Measurements from ENCODE around the gene ATP2C2. TPM values are rescaled to one million over a fixed set of nuclear protein-coding genes. Genes with fewer than 3 reads are reported as not detected.

ATP2C2 gene
- total and polyA plus RNA-seq, 4 donors: 21.3 to 96.8 (median 37.5) TPM

DNA sequence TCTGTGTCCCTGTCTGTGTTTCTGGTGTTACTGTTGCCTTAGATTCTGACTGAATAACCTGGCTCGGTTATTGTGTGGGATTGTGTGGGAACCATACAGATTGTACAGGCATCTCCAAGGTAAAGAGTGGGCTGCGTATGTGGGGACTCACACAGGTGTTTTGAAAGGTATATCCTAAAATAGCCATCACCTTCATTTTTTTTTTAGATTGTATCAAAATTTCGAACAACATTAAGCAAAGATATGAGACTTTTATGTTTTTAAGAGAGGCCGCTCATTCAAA, 53.5 kb downstream of the ATP2C2 start:
- H3K27ac ChIP-seq (ENCODE audit: low read depth in 1 of 2, low read length in 1 of 2): no peak overlapping the region
- WGBS, 2 donors: 72 to 100% methylated on average over 4 of the region's 4 CpGs
- no peak overlapping the region for H3K9ac ChIP-seq (ENCODE audit: insufficient read depth in 1 of 2, low read length in 2 of 2)
- peaks cover 0 to 4% (median 0%) of the 10 kb centered on the region in 4 donors for H3K9me3 ChIP-seq (ENCODE audit: control insufficient read depth in 4 of 4, insufficient read depth in 3 of 4, low read length in 3 of 4)
- no peak overlapping the region for H3K4me3 ChIP-seq
- no peak for ATAC-seq (ENCODE audit: insufficient read depth, low FRiP score)
- no peaks in the 10 kb centered on the region for H3K4me1 ChIP-seq (ENCODE audit: control insufficient read depth in 5 of 5, insufficient read depth in 5 of 5, low read length in 5 of 5)
- TF ChIP-seq, protein P1, sequence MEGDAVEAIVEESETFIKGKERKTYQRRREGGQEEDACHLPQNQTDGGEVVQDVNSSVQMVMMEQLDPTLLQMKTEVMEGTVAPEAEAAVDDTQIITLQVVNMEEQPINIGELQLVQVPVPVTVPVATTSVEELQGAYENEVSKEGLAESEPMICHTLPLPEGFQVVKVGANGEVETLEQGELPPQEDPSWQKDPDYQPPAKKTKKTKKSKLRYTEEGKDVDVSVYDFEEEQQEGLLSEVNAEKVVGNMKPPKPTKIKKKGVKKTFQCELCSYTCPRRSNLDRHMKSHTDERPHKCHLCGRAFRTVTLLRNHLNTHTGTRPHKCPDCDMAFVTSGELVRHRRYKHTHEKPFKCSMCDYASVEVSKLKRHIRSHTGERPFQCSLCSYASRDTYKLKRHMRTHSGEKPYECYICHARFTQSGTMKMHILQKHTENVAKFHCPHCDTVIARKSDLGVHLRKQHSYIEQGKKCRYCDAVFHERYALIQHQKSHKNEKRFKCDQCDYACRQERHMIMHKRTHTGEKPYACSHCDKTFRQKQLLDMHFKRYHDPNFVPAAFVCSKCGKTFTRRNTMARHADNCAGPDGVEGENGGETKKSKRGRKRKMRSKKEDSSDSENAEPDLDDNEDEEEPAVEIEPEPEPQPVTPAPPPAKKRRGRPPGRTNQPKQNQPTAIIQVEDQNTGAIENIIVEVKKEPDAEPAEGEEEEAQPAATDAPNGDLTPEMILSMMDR (IDR thresholded peaks at IDR 0.05; ENCODE audit: control extremely low read depth, extremely low read depth): no peak
- H3K27me3 ChIP-seq (ENCODE audit: control insufficient read depth in 3 of 3, insufficient read depth in 3 of 3, low read length in 2 of 3): no peaks in the 10 kb centered on the region
- H3K36me3 ChIP-seq (ENCODE audit: control insufficient read depth in 4 of 4, insufficient read depth in 4 of 4, low read length in 4 of 4): peaks cover 0 to 4% (median 0%) of the 10 kb centered on the region in 4 donors
- DNase-seq: no peak

DNA sequence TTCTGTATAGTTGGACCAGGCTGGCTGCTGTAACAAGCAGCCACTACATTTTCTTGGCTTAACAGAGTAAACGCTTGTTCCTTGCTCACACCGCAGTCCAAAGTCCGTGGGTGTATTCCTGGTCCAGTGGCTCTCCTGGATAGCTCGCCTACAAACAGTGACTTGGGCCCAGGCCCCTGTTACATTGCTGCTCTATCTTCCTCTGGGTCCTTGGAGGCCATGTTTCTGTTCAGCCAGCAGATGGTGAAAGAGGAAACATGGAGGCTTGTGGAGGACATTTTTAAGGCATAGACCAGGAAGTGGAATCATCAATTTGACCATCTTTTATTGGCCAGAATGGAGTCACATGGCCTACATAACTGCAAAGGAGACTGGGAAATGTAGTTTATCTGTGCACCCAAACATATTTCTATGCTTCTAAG, 55.1 kb downstream of the ATP2C2 start:
- Histone ChIP-seq H3K4me3 (no peak overlapping the region), H3K9me3 (ENCODE audit: control insufficient read depth in 4 of 4, insufficient read depth in 3 of 4, low read length in 3 of 4) (peaks cover 0 to 4% (median 0%) of the 10 kb centered on the region in 4 donors), H3K36me3 (ENCODE audit: control insufficient read depth in 4 of 4, insufficient read depth in 4 of 4, low read length in 4 of 4) (peaks cover 0 to 4% (median 0%) of the 10 kb centered on the region in 4 donors), H3K4me1 (ENCODE audit: control insufficient read depth in 5 of 5, insufficient read depth in 5 of 5, low read length in 5 of 5) (no peaks in the 10 kb centered on the region), H3K27me3 (ENCODE audit: control insufficient read depth in 3 of 3, insufficient read depth in 3 of 3, low read length in 2 of 3) (no peaks in the 10 kb centered on the region), H3K9ac (ENCODE audit: insufficient read depth in 1 of 2, low read length in 2 of 2) (no peak overlapping the region), H3K27ac (ENCODE audit: low read depth in 1 of 2, low read length in 1 of 2) (no peak overlapping the region)
- 96 to 99% methylated on average over 4 of the region's 4 CpGs for WGBS, 2 donors
- DNase-seq (no peak), ATAC-seq (ENCODE audit: insufficient read depth, low FRiP score) (no peak)
- TF ChIP-seq, protein P1 (IDR thresholded peaks at IDR 0.05; ENCODE audit: control extremely low read depth, extremely low read depth): no peak

DNA sequence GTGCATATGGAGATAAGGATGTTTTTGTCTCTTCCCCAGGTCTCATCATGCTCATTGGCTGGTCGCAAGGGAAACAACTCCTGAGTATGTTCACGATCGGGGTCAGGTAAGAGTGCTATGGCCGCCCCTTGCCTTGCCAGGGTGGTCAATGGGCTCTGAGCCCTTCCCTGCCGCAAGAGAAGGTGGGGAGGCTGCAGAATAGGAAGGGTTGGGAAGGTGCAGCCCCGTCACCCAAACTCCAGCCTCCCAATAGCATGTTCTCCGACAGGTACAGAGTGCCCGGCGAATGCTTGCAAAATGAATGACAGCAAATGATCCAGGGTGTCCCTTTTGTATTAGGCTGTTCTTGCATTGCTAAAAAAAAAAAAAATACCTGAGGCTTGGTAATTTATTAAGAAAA, 57.4 kb downstream of the ATP2C2 start:
- Histone ChIP-seq H3K27me3 (ENCODE audit: control insufficient read depth in 3 of 3, insufficient read depth in 3 of 3, low read length in 2 of 3) (no peaks in the 10 kb centered on the region), H3K4me3 (no peak overlapping the region), H3K36me3 (ENCODE audit: control insufficient read depth in 4 of 4, insufficient read depth in 4 of 4, low read length in 4 of 4) (peaks cover 0 to 4% (median 0%) of the 10 kb centered on the region in 4 donors), H3K9ac (ENCODE audit: insufficient read depth in 1 of 2, low read length in 2 of 2) (no peak overlapping the region), H3K9me3 (ENCODE audit: control insufficient read depth in 4 of 4, insufficient read depth in 3 of 4, low read length in 3 of 4) (peaks cover 0 to 4% (median 0%) of the 10 kb centered on the region in 4 donors), H3K27ac (ENCODE audit: low read depth in 1 of 2, low read length in 1 of 2) (no peak overlapping the region), H3K4me1 (ENCODE audit: control insufficient read depth in 5 of 5, insufficient read depth in 5 of 5, low read length in 5 of 5) (no peaks in the 10 kb centered on the region)
- ATAC-seq (ENCODE audit: insufficient read depth, low FRiP score) (no peak), DNase-seq (no peak)
- TF ChIP-seq, protein P1 (IDR thresholded peaks at IDR 0.05; ENCODE audit: control extremely low read depth, extremely low read depth): no peak
- 92 to 93% methylated on average over 9 of the region's 9 CpGs for WGBS, 2 donors

DNA sequence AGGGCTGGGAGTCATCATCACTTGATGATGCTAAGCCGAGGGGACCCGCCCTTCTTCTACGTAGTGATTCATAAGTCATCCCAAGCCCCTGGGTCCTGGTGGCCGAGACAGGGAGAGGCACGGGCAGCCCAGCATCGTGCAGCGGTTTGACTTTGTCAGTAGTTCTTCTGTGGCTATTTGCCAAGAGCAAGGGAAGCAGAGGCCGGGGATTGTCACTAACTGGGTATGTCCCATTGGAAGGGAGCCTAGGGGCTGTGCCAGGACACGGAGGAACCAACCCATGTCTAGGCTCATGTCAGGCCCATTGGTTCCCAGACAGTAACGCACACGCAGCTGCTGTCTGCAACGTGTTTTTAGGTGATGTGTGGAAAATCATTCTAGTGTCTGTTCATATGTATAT, 58.5 kb downstream of the ATP2C2 start:
- Histone ChIP-seq H3K27ac (ENCODE audit: low read depth in 1 of 2, low read length in 1 of 2) (no peak overlapping the region), H3K9ac (ENCODE audit: insufficient read depth in 1 of 2, low read length in 2 of 2) (no peak overlapping the region), H3K27me3 (ENCODE audit: control insufficient read depth in 3 of 3, insufficient read depth in 3 of 3, low read length in 2 of 3) (no peaks in the 10 kb centered on the region), H3K4me1 (ENCODE audit: control insufficient read depth in 5 of 5, insufficient read depth in 5 of 5, low read length in 5 of 5) (no peaks in the 10 kb centered on the region), H3K4me3 (no peak overlapping the region), H3K36me3 (ENCODE audit: control insufficient read depth in 4 of 4, insufficient read depth in 4 of 4, low read length in 4 of 4) (peaks cover 0 to 4% (median 0%) of the 10 kb centered on the region in 4 donors), H3K9me3 (ENCODE audit: control insufficient read depth in 4 of 4, insufficient read depth in 3 of 4, low read length in 3 of 4) (peaks cover 0 to 4% (median 0%) of the 10 kb centered on the region in 4 donors)
- no peak for DNase-seq
- no peak for ATAC-seq (ENCODE audit: insufficient read depth, low FRiP score)
- TF ChIP-seq, protein P1 (IDR thresholded peaks at IDR 0.05; ENCODE audit: control extremely low read depth, extremely low read depth): no peak
- WGBS, 2 donors: 86 to 94% methylated on average over 12 of the region's 12 CpGs
